ENCODE measurements around the gene SLC4A2.

GRCh38 chr7:151091003-151091402 lies 31.6 kb downstream of the SLC4A2 start:
- no peak for TF ChIP-seq RAD21 (conservative IDR thresholded peaks at IDR 0.05 in 1 of 2, IDR thresholded peaks at IDR 0.05 in 1 of 2)
- no peak for TF ChIP-seq POLR2A (IDR thresholded peaks at IDR 0.05; ENCODE audit: low read length)
- TF ChIP-seq EP300 (IDR thresholded peaks at IDR 0.05) = no peak
- no peak for TF ChIP-seq RCOR1 (IDR thresholded peaks at IDR 0.05; ENCODE audit: low read depth, low read length)
- TF ChIP-seq CTCF (IDR thresholded peaks at IDR 0.05) = no peak
- TF ChIP-seq HMGXB4 (CRISPR knock-in tag; IDR thresholded peaks at IDR 0.05; ENCODE audit: borderline replicate concordance) = no peak
- no peak for TF ChIP-seq HOXA7 (CRISPR knock-in tag; IDR thresholded peaks at IDR 0.05)
- TF ChIP-seq RFX5 (IDR thresholded peaks at IDR 0.05) = no peak
- TF ChIP-seq KDM1A (IDR thresholded peaks at IDR 0.05; ENCODE audit: low read depth) = no peak
- TF ChIP-seq REST (IDR thresholded peaks at IDR 0.05) = no peak
